IMR-90 (cell line): Measurements from ENCODE around the gene SMYD1. TPM values are rescaled to one million over a fixed set of nuclear protein-coding genes. Genes with fewer than 3 reads are reported as not detected.

ENCODE experiments used
- ATAC-seq: fragments of 200-7000 bp; cut with Tn5 transposase; 2 replicates; pipeline ENCODE4 v1.9.1; 2020; ENCODE audit warnings: low read depth, mild to moderate bottlenecking, moderate library complexity
- BruUV-seq: library from RNA; stranded (reverse); fragments of 400-500 nt; replicated peaks from 2 replicates; lab custom pipeline; 2021; lab: Mats Ljungman, UMichigan
- CTCF ChIA-PET: fragments of 300-600 bp; formaldehyde crosslinking; extraction: SDS; loops from one replicate; lab custom pipeline; 2021; ENCODE audit warnings: antibody characterized with exemption; lab: Yijun Ruan, JAX
- POLR2A ChIA-PET: fragments of 300-600 bp; sonication (Branson Sonifier 250); formaldehyde crosslinking; loops from one replicate; lab custom pipeline; 2022; ENCODE audit warnings: antibody characterized with exemption; ENCODE audit not compliant: unreplicated experiment; lab: Charles Lee
- DNase-seq: peaks from one replicate; pipeline ENCODE4 v3.0.0; 2013
- H2AFZ ChIP-seq: replicated peaks from 2 replicates; pipeline ENCODE3; 2013; ENCODE audit warnings: low read length, mild to moderate bottlenecking; ENCODE audit not compliant: poor library complexity
- H2AK5ac ChIP-seq: 2 replicates; pipeline ENCODE4 v1.6.1; 2013; ENCODE audit warnings: low read depth, low read length, inconsistent platforms
- H2AK9ac ChIP-seq: replicated peaks from 2 replicates; pipeline ENCODE3; 2013; ENCODE audit warnings: mild to moderate bottlenecking, low read depth, low read length, moderate library complexity; ENCODE audit not compliant: poor library complexity
- H2BK120ac ChIP-seq: 2 replicates; pipeline ENCODE4 v1.6.1; 2013; ENCODE audit warnings: low read depth, low read length, inconsistent platforms
- H2BK15ac ChIP-seq: 3 replicates; pipeline ENCODE4 v1.6.1; 2013; ENCODE audit warnings: low read depth, low read length, inconsistent platforms
- H2BK20ac ChIP-seq: 2 replicates; pipeline ENCODE4 v1.6.1; 2013; ENCODE audit warnings: low read depth, mild to moderate bottlenecking, inconsistent platforms, low read length, moderate library complexity
- H2BK5ac ChIP-seq: 2 replicates; pipeline ENCODE4 v1.6.1; 2013; ENCODE audit warnings: mild to moderate bottlenecking, low read depth, low read length, inconsistent platforms; ENCODE audit not compliant: poor library complexity, severe bottlenecking
- H3K14ac ChIP-seq: replicated peaks from 2 replicates; pipeline ENCODE4 v1.6.1; 2013; ENCODE audit warnings: low read depth, low read length, inconsistent platforms
- H3K18ac ChIP-seq: 2 replicates; pipeline ENCODE4 v1.6.1; 2013; ENCODE audit warnings: low read depth, low read length, control low read depth
- H3K23ac ChIP-seq: 2 replicates; pipeline ENCODE4 v1.6.1; 2013; ENCODE audit warnings: low read depth, low read length, inconsistent platforms
- H3K27ac ChIP-seq: 2 replicates; pipeline ENCODE4 v1.5.1; 2013; ENCODE audit warnings: mild to moderate bottlenecking, control low read depth, low read length; ENCODE audit not compliant: insufficient read depth
- H3K27me3 ChIP-seq: 2 replicates; pipeline ENCODE4 v1.6.1; 2013; ENCODE audit warnings: low read length; ENCODE audit not compliant: control insufficient read depth, insufficient read depth
- H3K36me3 ChIP-seq: 2 replicates; pipeline ENCODE4 v1.6.1; 2013; ENCODE audit warnings: low read length, mixed read lengths; ENCODE audit not compliant: control insufficient read depth, insufficient read depth
- H3K4ac ChIP-seq: 2 replicates; pipeline ENCODE4 v1.6.1; 2013; ENCODE audit warnings: low read depth, low read length, inconsistent platforms
- H3K4me1 ChIP-seq: 2 replicates; pipeline ENCODE4 v1.6.1; 2013; ENCODE audit warnings: low read length, mixed read lengths; ENCODE audit not compliant: control insufficient read depth, insufficient read depth
- H3K4me2 ChIP-seq: 2 replicates; pipeline ENCODE4 v1.6.1; 2013; ENCODE audit warnings: low read depth, mild to moderate bottlenecking, control low read depth, low read length, moderate library complexity
- H3K4me3 ChIP-seq: 2 replicates; pipeline ENCODE4 v1.5.1; 2013; ENCODE audit warnings: low read depth, mild to moderate bottlenecking, control low read depth, low read length, moderate library complexity; ENCODE audit not compliant: insufficient read depth
- H3K56ac ChIP-seq: 2 replicates; pipeline ENCODE4 v1.6.1; 2013; ENCODE audit warnings: low read length, inconsistent platforms; ENCODE audit not compliant: insufficient read depth; ENCODE audit errors: extremely low read depth
- H3K79me1 ChIP-seq, 2 experiments: 2 replicates each; pipeline ENCODE4 v1.6.1; 2013; ENCODE audit warnings: low read length in 2 of 2, inconsistent platforms in 1 of 2, low read depth in 1 of 2
- H3K9ac ChIP-seq: 2 replicates; pipeline ENCODE4 v1.6.1; 2013; ENCODE audit warnings: low read depth, low read length, control low read depth
- H3K9me1 ChIP-seq: 2 replicates; pipeline ENCODE4 v1.6.1; 2013; ENCODE audit warnings: low read length, inconsistent platforms; ENCODE audit not compliant: insufficient read depth
- H3K9me3 ChIP-seq: 2 replicates; pipeline ENCODE4 v1.6.1; 2013; ENCODE audit warnings: low read length; ENCODE audit not compliant: control insufficient read depth, insufficient read depth
- H4K20me1 ChIP-seq: 2 replicates; pipeline ENCODE4 v1.6.1; 2013; ENCODE audit warnings: low read length, inconsistent platforms; ENCODE audit not compliant: insufficient read depth
- H4K5ac ChIP-seq: 2 replicates; pipeline ENCODE4 v1.6.1; 2013; ENCODE audit warnings: mild to moderate bottlenecking, low read depth, low read length, control low read depth
- H4K8ac ChIP-seq, 2 experiments: 2 replicates each; pipeline ENCODE4 v1.6.1; 2013; ENCODE audit warnings: low read depth in 2 of 2, low read length in 2 of 2, control low read depth in 1 of 2, inconsistent platforms in 1 of 2
- H4K91ac ChIP-seq: 2 replicates; pipeline ENCODE4 v1.6.1; 2013; ENCODE audit warnings: low read depth, low read length, inconsistent platforms; ENCODE audit not compliant: insufficient read depth
- CEBPB ChIP-seq: IDR thresholded peaks from 2 replicates; pipeline ENCODE4 v1.6.1; 2012; ENCODE audit warnings: low read depth, low read length, improper control_type of control experiment
- FOS ChIP-seq: fragments of 150-350 bp; IDR thresholded peaks from 2 replicates; pipeline ENCODE4 v1.6.1; 2016; ENCODE audit warnings: low read depth, low read length
- MAFK ChIP-seq: IDR thresholded peaks from 2 replicates; pipeline ENCODE4 v1.6.1; 2012; ENCODE audit warnings: low read depth, low read length, improper control_type of control experiment
- MAZ ChIP-seq: IDR thresholded peaks from 2 replicates; pipeline ENCODE4 v1.6.1; 2012; ENCODE audit warnings: low read depth, mild to moderate bottlenecking, low read length, improper control_type of control experiment, moderate library complexity, borderline replicate concordance
- MXI1 ChIP-seq: IDR thresholded peaks from 2 replicates; pipeline ENCODE4 v1.6.1; 2012; ENCODE audit warnings: low read depth, mild to moderate bottlenecking, low read length, moderate library complexity, borderline replicate concordance
- POLR2A ChIP-seq: IDR thresholded peaks from 2 replicates; pipeline ENCODE4 v1.6.1; 2012; ENCODE audit warnings: mild to moderate bottlenecking, low read depth, low read length
- RCOR1 ChIP-seq: IDR thresholded peaks from 2 replicates; pipeline ENCODE4 v1.6.1; 2012; ENCODE audit warnings: mild to moderate bottlenecking, low read length, improper control_type of control experiment; ENCODE audit not compliant: insufficient replicate concordance
- SMC3 ChIP-seq: fragments of 150-350 bp; IDR thresholded peaks from 2 replicates; pipeline ENCODE4 v1.6.1; 2016; ENCODE audit warnings: low read depth, mild to moderate bottlenecking, antibody characterized with exemption, low read length, moderate library complexity
- WGBS, 2 experiments: methylation state at CpG; one replicate each; pipeline versions ENCODE4 v1.1.5 to v1.1.7; 2013; ENCODE audit warnings: missing lambda C conversion rate in 2 of 2; ENCODE audit not compliant: insufficient read length in 1 of 2; ENCODE audit errors: extremely low coverage in 2 of 2; 5-methylcytosine and 5-hydroxymethylcytosine counted together
- dilution Hi-C: fragments of 300-500 bp; cut with HindIII; formaldehyde crosslinking; loops from one replicate; pipeline ENCODE4 v1.14.3; 2018; ENCODE audit warnings: low sequenced_read_pairs; ENCODE audit not compliant: unreplicated experiment
- in situ Hi-C: fragments of 300-500 bp; cut with MboI; formaldehyde crosslinking; loops from 3 replicates; pipeline ENCODE4 v1.14.3; 2019; ENCODE audit warnings: low sequenced_read_pairs, inconsistent platforms, mixed read lengths
- intact Hi-C: fragments of 100-400 bp; cut with micrococcal nuclease; formaldehyde crosslinking; loops from 2 replicates; pipeline ENCODE4 v1.10.0; 2022
- polyA plus RNA-seq, 3 experiments: library from polyadenylated mRNA; depleted of rRNA; stranded (reverse); fragments of >200 nt; gene quantifications; 2 replicates each; pipeline ENCODE4 v1.2.3, GENCODE V29; 2012; ENCODE audit warnings: low replicate concordance in 1 of 3
- total RNA-seq: library from RNA; depleted of rRNA; stranded (reverse); fragments of >200 nt; gene quantifications from 2 replicates; pipeline ENCODE4 v1.2.3, GENCODE V29; 2012
- TF ChIP-seq, protein P1 (sequence below): fragments of 150-350 bp; IDR thresholded peaks from 2 replicates; pipeline ENCODE4 v1.6.1; 2017; ENCODE audit warnings: mild to moderate bottlenecking, antibody characterized with exemption, low read length, low read depth
- TF ChIP-seq, protein P2 (sequence below): conservative IDR thresholded peaks from 2 replicates; pipeline ENCODE4 v1.5.1; 2012; ENCODE audit warnings: mild to moderate bottlenecking, low read depth, low read length, improper control_type of control experiment

SMYD1 gene
- total and polyA plus RNA-seq, 2 of the 4 experiments (the other 2 are of a cell fraction), result not detected

GRCh38 chr2:88100489-88100858 lies 32.8 kb downstream of the SMYD1 start:
- WGBS, 2 experiments, result 67% methylated on average over 1 of the region's 3 CpGs; no CpG with 5 or more reads in 1 of the 2 experiments
- Histone ChIP-seq H3K4me1 (no peaks in the 10 kb centered on the region), H3K56ac (no peak overlapping the region), H2BK15ac (no peak overlapping the region), H3K36me3 (no peaks in the 10 kb centered on the region), H3K9me3 (no peaks in the 10 kb centered on the region), H3K4me2 (no peak overlapping the region), H4K8ac (no peak overlapping the region), H3K23ac (no peak overlapping the region), H2AK9ac (no peak overlapping the region), H2AFZ (no peak overlapping the region), H2BK5ac (no peak overlapping the region), H3K14ac (no peak overlapping the region), H3K79me1 (no peaks in the 10 kb centered on the region), H3K27ac (no peak overlapping the region), H4K91ac (no peak overlapping the region), H3K4ac (no peak overlapping the region), H2BK120ac (no peak overlapping the region), H2BK20ac (no peak overlapping the region), H3K4me3 (no peak overlapping the region), H4K20me1 (no peaks in the 10 kb centered on the region), H3K27me3 (peaks cover 8% of the 10 kb centered on the region), H3K9ac (no peak overlapping the region), H3K9me1 (no peaks in the 10 kb centered on the region; the same call in 1 of the 2 replicates), H3K18ac (no peak overlapping the region), H2AK5ac (no peak overlapping the region), H4K5ac (no peak overlapping the region)
- dilution Hi-C loops, result no loop called here
- ATAC-seq (no peak), DNase-seq (no peak)
- ChIA-PET POLR2A (no interaction called here), CTCF (no interaction called here)
- intact Hi-C loops, result no loop called here
- TF ChIP-seq CEBPB (no peak), FOS (no peak), MAZ (no peak), SMC3 (no peak), POLR2A (no peak), MXI1 (no peak), RCOR1 (no peak), MAFK (no peak)
- TF ChIP-seq, protein P1, sequence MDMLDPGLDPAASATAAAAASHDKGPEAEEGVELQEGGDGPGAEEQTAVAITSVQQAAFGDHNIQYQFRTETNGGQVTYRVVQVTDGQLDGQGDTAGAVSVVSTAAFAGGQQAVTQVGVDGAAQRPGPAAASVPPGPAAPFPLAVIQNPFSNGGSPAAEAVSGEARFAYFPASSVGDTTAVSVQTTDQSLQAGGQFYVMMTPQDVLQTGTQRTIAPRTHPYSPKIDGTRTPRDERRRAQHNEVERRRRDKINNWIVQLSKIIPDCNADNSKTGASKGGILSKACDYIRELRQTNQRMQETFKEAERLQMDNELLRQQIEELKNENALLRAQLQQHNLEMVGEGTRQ, result no peak
- TF ChIP-seq, protein P2, sequence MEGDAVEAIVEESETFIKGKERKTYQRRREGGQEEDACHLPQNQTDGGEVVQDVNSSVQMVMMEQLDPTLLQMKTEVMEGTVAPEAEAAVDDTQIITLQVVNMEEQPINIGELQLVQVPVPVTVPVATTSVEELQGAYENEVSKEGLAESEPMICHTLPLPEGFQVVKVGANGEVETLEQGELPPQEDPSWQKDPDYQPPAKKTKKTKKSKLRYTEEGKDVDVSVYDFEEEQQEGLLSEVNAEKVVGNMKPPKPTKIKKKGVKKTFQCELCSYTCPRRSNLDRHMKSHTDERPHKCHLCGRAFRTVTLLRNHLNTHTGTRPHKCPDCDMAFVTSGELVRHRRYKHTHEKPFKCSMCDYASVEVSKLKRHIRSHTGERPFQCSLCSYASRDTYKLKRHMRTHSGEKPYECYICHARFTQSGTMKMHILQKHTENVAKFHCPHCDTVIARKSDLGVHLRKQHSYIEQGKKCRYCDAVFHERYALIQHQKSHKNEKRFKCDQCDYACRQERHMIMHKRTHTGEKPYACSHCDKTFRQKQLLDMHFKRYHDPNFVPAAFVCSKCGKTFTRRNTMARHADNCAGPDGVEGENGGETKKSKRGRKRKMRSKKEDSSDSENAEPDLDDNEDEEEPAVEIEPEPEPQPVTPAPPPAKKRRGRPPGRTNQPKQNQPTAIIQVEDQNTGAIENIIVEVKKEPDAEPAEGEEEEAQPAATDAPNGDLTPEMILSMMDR, result no peak
- BruUV-seq, result no TSS peak
- in situ Hi-C loops, result no loop called here
